Mesendoderm (in vitro differentiated cells): ENCODE measurements around the gene HSPB7.
"Not testable (repeated sequence)": the region's sequence is repeated elsewhere in the genome, so short reads cannot be mapped to it uniquely, and the experiment has no call there.

ENCODE experiments used
- DNase-seq: peaks from one replicate; pipeline ENCODE4 v3.0.0; 2013
- H2AK5ac ChIP-seq: 2 replicates; pipeline ENCODE4 v1.6.1; 2013; ENCODE audit warnings: low read length, inconsistent platforms
- H2BK120ac ChIP-seq: 2 replicates; pipeline ENCODE4 v1.6.1; 2013; ENCODE audit warnings: low read depth, mild to moderate bottlenecking, low read length, moderate library complexity, mixed read lengths
- H2BK15ac ChIP-seq: replicated peaks from 2 replicates; pipeline ENCODE4 v1.6.1; 2013; ENCODE audit warnings: low read depth, mild to moderate bottlenecking, moderate library complexity
- H2BK5ac ChIP-seq: 2 replicates; pipeline ENCODE4 v1.6.1; 2013; ENCODE audit warnings: low read length, inconsistent platforms
- H3K18ac ChIP-seq: 2 replicates; pipeline ENCODE4 v1.6.1; 2013; ENCODE audit warnings: mild to moderate bottlenecking, low read length, mixed read lengths
- H3K23ac ChIP-seq: one replicate; pipeline ENCODE4 v1.6.1; 2013; ENCODE audit warnings: low read length
- H3K27ac ChIP-seq: 2 replicates; pipeline ENCODE4 v1.5.1; 2013; ENCODE audit warnings: low read depth, mild to moderate bottlenecking, inconsistent platforms, low read length, moderate library complexity
- H3K27me3 ChIP-seq: 2 replicates; pipeline ENCODE4 v1.6.1; 2013; ENCODE audit warnings: low read length, control low read depth, mild to moderate bottlenecking, inconsistent platforms; ENCODE audit not compliant: insufficient read depth, poor library complexity
- H3K36me3 ChIP-seq: 2 replicates; pipeline ENCODE4 v1.6.1; 2013; ENCODE audit warnings: low read length, inconsistent platforms; ENCODE audit not compliant: control insufficient read depth, insufficient read depth
- H3K4ac ChIP-seq: one replicate; pipeline ENCODE4 v1.6.1; 2013; ENCODE audit warnings: low read depth, mild to moderate bottlenecking, low read length, moderate library complexity
- H3K4me1 ChIP-seq: 2 replicates; pipeline ENCODE4 v1.6.1; 2013; ENCODE audit warnings: low read depth, low read length, inconsistent platforms; ENCODE audit not compliant: control insufficient read depth
- H3K4me2 ChIP-seq: 2 replicates; pipeline ENCODE4 v1.6.1; 2013; ENCODE audit warnings: low read length
- H3K4me3 ChIP-seq: 2 replicates; pipeline ENCODE4 v1.5.1; 2013; ENCODE audit warnings: mild to moderate bottlenecking, low read length
- H3K56ac ChIP-seq: one replicate; pipeline ENCODE4 v1.6.1; 2013; ENCODE audit warnings: low read length
- H3K79me1 ChIP-seq: 2 replicates; pipeline ENCODE4 v1.6.1; 2013; ENCODE audit warnings: low read length, inconsistent platforms
- H3K79me2 ChIP-seq: 2 replicates; pipeline ENCODE4 v1.6.1; 2013; ENCODE audit warnings: mild to moderate bottlenecking, low read length; ENCODE audit not compliant: control insufficient read depth, insufficient read depth
- H3K9ac ChIP-seq: 2 replicates; pipeline ENCODE4 v1.6.1; 2013; ENCODE audit warnings: low read length, inconsistent platforms
- H4K5ac ChIP-seq: one replicate; pipeline ENCODE4 v1.6.1; 2013; ENCODE audit warnings: low read length
- H4K8ac ChIP-seq: one replicate; pipeline ENCODE4 v1.6.1; 2013; ENCODE audit warnings: low read depth, mild to moderate bottlenecking, control low read depth, low read length, moderate library complexity
- WGBS: extraction: QIAGEN DNeasy Blood & Tissue Kit; methylation state at CpG from one replicate; pipeline ENCODE4 v1.1.7; 2013; ENCODE audit warnings: low lambda C conversion rate, missing lambda C conversion rate; ENCODE audit not compliant: insufficient coverage; ENCODE audit errors: extremely low coverage; 5-methylcytosine and 5-hydroxymethylcytosine counted together

Gene HSPB7

GRCh38 chr1:16063921-16064320 is 46.1 kb upstream of the HSPB7 start:
- Histone ChIP-seq H4K8ac (no peak overlapping the region), H3K56ac (no peak overlapping the region), H3K27me3 (no peaks in the 10 kb centered on the region), H2BK120ac (no peak overlapping the region), H3K4me2 (no peak overlapping the region), H3K4me3 (no peak overlapping the region), H3K4ac (no peak overlapping the region), H3K4me1 (no peaks in the 10 kb centered on the region), H3K18ac (no peak overlapping the region), H3K9ac (no peak overlapping the region), H3K79me2 (no peaks in the 10 kb centered on the region), H3K36me3 (no peaks in the 10 kb centered on the region), H3K79me1 (no peaks in the 10 kb centered on the region), H2BK5ac (no peak overlapping the region), H2BK15ac (no peak overlapping the region), H2AK5ac (no peak overlapping the region), H4K5ac (no peak overlapping the region), H3K23ac (no peak overlapping the region), H3K27ac (no peak overlapping the region)
- WGBS, result no CpG with 5 or more reads among the region's 9 CpGs
- no peak for DNase-seq

- Histone ChIP-seq H2BK15ac (no peak overlapping the region), H3K79me1 (no peaks in the 10 kb centered on the region), H3K4ac (no peak overlapping the region), H4K8ac (no peak overlapping the region), H3K9ac (no peak overlapping the region), H2AK5ac (no peak overlapping the region), H3K4me2 (no peak overlapping the region), H3K4me3 (no peak overlapping the region), H2BK120ac (no peak overlapping the region), H2BK5ac (no peak overlapping the region), H4K5ac (no peak overlapping the region), H3K56ac (no peak overlapping the region), H3K79me2 (no peaks in the 10 kb centered on the region), H3K27me3 (no peaks in the 10 kb centered on the region), H3K23ac (no peak overlapping the region), H3K4me1 (no peaks in the 10 kb centered on the region), H3K27ac (no peak overlapping the region), H3K18ac (no peak overlapping the region), H3K36me3 (no peaks in the 10 kb centered on the region)
- DNase-seq, result no peak
- whole genome bisulfite sequencing, result no CpG with 5 or more reads among the region's 15 CpGs
Measured at GRCh38 chr1:16063226-16063829, 45.5 kb upstream of the HSPB7 start.

GRCh38 chr1:16062687-16063075 is 44.8 kb upstream of the HSPB7 start:
- not testable (repeated sequence) for H3K18ac ChIP-seq, H2BK15ac ChIP-seq, H3K56ac ChIP-seq, H3K27ac ChIP-seq, H2BK5ac ChIP-seq, H2BK120ac ChIP-seq, H4K8ac ChIP-seq, H3K4ac ChIP-seq, H4K5ac ChIP-seq, H3K23ac ChIP-seq, H3K36me3 ChIP-seq, H3K79me2 ChIP-seq, H3K4me2 ChIP-seq, H3K4me3 ChIP-seq, H3K27me3 ChIP-seq, H3K4me1 ChIP-seq, H3K79me1 ChIP-seq, H3K9ac ChIP-seq, DNase-seq, H2AK5ac ChIP-seq
- no CpG with 5 or more reads among the region's 9 CpGs for WGBS

DNA sequence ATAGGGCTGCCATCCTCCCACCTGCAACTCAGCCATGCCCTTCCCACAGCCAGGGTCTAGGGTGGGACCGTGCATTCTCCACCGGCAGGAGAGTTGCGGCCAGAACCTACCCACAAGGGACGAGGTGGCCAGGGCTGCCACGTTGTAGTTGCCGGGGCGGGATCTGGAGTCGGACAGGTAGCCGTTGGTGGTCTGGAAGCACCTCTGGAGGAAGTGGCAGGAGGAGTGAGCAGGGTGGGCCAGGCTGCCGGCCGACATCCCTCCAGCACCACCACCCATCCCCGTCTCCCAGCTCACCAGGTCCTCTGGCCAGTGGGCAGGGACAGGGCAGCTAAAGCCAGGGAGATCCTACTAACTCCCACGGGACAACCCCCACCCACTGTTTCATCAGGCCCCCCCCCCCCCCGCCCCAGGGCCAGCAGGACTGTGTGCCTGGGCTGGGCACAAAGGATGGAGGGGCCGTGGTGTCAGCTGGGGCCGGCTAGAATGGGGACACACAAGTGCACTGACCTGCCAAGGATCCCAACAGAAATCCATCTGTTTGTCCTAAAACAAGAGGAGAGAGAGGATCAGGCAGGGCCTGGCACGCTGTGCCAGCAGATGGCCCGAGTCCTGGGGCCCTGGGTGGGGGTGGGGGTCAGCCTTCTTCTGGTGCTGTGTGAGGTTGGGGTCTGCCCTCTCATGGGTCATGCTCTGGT is 44.3 kb upstream of the HSPB7 start:
- H3K79me1 ChIP-seq, H3K23ac ChIP-seq, H3K27ac ChIP-seq, H3K4ac ChIP-seq, H3K9ac ChIP-seq, H3K27me3 ChIP-seq, H3K4me1 ChIP-seq, H4K5ac ChIP-seq, H3K4me3 ChIP-seq, H3K4me2 ChIP-seq, H3K36me3 ChIP-seq, H4K8ac ChIP-seq, H2BK15ac ChIP-seq, H2BK120ac ChIP-seq, DNase-seq, H3K79me2 ChIP-seq, H2AK5ac ChIP-seq, H3K56ac ChIP-seq, H3K18ac ChIP-seq, H2BK5ac ChIP-seq: not testable (repeated sequence)
- no CpG with 5 or more reads among the region's 18 CpGs for WGBS

DNA sequence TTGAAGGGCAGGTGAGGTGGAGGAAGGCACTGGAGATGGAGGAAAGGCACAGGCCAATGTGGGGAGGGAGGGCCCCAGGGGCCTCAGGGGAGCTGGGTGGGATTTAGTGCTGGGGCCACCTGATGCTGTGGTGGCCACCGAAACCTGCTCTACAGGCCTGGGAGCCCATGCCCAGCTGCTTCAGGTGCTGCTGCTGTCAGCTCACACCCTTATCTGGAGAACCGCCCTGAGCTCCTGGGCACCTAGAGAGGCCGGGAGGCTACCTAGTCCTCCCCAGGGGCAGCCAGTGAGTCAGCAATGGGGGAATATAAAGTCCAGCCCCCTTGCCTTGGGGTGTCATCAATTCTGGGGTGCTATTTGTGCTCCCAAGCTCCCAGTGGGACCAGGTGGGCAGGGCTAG is 43.4 kb upstream of the HSPB7 start:
- no peak for DNase-seq
- no peak overlapping the region for H3K23ac ChIP-seq
- H3K79me1 ChIP-seq, result no peaks in the 10 kb centered on the region
- H3K4me1 ChIP-seq, result no peaks in the 10 kb centered on the region
- no peak overlapping the region for H3K4me3 ChIP-seq
- no peaks in the 10 kb centered on the region for H3K79me2 ChIP-seq
- H2BK15ac ChIP-seq, result no peak overlapping the region
- no peak overlapping the region for H4K8ac ChIP-seq
- no peaks in the 10 kb centered on the region for H3K36me3 ChIP-seq
- H3K4ac ChIP-seq, result no peak overlapping the region
- H3K27ac ChIP-seq, result no peak overlapping the region
- no peak overlapping the region for H4K5ac ChIP-seq
- H3K27me3 ChIP-seq, result no peaks in the 10 kb centered on the region
- H3K56ac ChIP-seq, result no peak overlapping the region
- no CpG with 5 or more reads among the region's 3 CpGs for WGBS
- no peak overlapping the region for H3K9ac ChIP-seq
- H3K4me2 ChIP-seq, result no peak overlapping the region
- H2BK5ac ChIP-seq, result no peak overlapping the region
- no peak overlapping the region for H2AK5ac ChIP-seq
- no peak overlapping the region for H3K18ac ChIP-seq
- no peak overlapping the region for H2BK120ac ChIP-seq
